Jurkat, Clone E6-1 (cell line): ENCODE measurements around the gene CUX1.
"Not testable (repeated sequence)": the region's sequence is repeated elsewhere in the genome, so short reads cannot be mapped to it uniquely, and the experiment has no call there.

ENCODE experiments used
- DNase-seq: peaks from one replicate; pipeline ENCODE4 v3.0.0-alpha.2; 2011; ENCODE audit warnings: low read depth, low spot score
- H3K4me3 ChIP-seq: 2 replicates; pipeline ENCODE4 v1.5.1; 2011; ENCODE audit warnings: mild to moderate bottlenecking, low read length, control low read depth, moderate library complexity

CUX1 gene

DNA sequence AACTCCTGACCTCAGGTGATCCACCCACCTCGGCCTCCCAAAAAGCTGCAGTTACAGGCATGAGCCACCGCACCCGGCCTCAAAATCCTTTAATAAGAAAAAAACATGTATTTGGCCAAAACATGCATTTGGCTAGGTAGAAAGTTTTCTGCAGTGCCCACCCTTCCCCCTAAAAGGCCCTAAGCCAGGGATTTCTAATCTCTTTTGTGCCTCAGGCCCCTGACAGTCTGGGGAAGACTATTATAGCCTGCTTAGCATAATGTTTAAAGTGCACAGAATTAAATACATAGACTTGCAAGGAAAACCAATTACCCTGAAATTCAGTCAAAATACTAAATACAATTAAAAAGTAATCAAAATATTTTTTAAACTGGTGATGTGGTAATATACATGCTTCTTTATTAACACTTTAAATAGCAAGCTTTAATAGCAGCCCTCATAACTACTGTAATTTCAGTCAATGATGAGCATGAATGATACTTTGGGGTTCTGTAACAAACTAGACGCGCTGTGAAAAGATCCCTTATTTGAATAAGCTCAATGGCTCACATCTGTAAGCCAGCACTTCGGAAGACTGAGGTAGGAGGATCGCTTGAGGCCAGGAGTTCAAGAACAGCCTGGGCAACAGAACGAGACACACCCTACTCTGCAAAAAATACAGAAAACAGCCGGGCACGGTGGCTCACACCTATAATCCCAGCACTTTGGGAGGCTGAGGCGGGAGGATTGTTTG is 508.9 kb downstream of the CUX1 start:
- DNase-seq = no peak
- no peak overlapping the region for H3K4me3 ChIP-seq

DNA sequence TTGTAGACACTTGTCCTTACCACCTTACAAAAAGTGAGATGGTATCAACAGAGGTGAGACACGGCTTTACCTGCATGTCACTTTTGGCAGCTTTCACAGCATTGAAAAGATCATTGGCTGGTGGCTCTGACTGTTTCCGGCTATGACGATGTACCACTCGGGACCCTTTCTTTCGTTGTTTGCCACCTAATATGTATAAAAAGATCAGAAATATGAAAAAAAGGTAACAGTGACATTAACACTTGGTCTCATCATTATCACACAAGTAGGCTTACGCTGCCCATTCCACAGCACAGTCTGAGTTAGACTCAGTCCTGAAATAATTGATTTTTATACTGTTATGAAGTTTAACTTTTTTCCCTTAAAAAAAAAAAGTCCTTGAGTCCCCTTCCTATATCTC is 509.8 kb downstream of the CUX1 start:
- not testable (repeated sequence) for H3K4me3 ChIP-seq, DNase-seq

DNA sequence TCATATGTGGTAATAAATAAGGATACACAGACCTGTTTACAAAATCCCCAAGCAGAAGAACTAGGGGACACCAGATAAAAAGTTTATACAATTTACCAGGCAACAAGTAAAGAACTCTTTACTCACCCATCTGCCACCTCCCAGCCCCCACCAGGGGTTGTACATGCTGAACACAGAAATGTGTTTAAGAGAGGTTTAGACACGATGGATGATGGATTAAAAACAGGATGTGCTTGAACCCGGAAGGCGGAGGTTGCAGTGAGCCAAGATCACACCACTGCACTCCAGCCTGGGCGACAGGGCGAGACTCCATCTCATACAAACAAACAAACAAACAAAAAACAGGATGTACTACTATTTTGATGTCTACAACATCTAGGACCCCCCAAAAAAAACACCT is 511.4 kb downstream of the CUX1 start:
- not testable (repeated sequence) for DNase-seq, H3K4me3 ChIP-seq

DNA sequence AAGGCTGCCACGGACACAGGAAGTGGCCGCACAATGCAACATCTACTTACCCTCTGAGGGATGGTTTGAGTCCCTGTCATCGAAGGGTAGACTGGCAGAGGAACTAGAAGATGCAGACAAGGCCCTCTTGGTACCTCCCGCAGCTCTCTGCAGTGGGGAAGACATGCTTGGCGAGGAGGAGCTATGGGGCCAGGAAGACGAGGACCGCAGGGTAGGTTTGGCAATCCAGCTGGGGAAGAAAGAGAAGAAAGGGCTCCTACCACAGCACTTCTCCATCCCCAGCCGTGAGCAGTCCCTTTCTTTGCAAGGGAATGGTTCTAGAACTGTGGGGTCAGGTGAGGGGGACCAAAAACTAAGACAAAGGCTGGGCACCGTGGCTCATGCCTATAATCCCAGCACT is 511.9 kb downstream of the CUX1 start:
- not testable (repeated sequence) for H3K4me3 ChIP-seq

DNA sequence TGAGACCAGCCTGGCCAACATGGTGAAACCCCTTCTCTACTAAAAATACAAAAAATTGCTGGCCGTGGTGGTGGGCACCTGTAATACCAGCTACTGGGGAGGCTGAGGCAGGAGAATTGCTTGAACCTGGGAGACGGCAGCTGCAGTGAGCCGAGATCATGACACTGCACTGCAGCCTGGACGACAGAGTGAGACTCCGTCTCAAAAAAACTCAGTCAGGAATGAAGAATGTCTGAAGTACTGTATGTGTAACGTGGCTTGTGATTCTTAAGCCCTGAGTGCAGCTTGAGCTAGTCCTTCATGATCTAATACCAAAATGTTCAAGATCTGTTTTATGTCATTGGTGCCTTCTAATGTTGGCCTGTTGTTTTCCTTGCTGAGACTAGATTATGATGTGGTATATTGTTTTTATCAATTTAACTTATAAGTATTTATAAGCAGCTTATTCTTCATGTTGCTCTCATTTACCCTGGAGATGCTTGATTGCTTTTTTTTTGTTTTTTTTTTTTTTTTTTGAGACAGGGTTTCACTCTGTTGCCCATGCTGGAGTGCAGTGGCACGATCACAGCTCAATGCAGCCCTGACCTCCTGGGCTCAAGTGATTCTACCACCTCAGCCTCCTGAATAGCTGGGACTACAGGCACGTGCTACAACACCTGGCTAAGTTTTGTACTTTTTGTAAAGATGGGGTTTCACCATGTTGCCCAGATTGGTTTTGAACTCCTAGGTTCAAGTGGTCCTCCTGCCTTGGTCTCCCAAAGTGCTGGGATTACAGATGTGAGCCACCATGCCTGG is 513.4 kb downstream of the CUX1 start:
- H3K4me3 ChIP-seq, DNase-seq: not testable (repeated sequence)

More for the DNA sequence above, 511.9 kb downstream of the CUX1 start:
- DNase-seq = not testable (repeated sequence)
